NOMO-1 (cell line): ENCODE results near the gene CCNH.

Experiments
- DNase-seq, 2 experiments: peaks; one replicate each; lab custom pipeline; 2025; ENCODE audit not compliant: unreplicated experiment in 2 of 2; lab: John Stamatoyannopoulos, UW

Gene CCNH

GRCh38 chr5:87404359-87404758 lies 8.4 kb downstream of the CCNH start:
- no peak for DNase-seq

- DNase-seq = no peak
Measured at GRCh38 chr5:87403899-87404298, 8.8 kb downstream of the CCNH start.

- DNase-seq = no peak
Measured at GRCh38 chr5:87403409-87403808, 9.3 kb downstream of the CCNH start.

GRCh38 chr5:87401626-87402025 lies 11.1 kb downstream of the CCNH start:
- DNase-seq = no peak

- DNase-seq = peak; percentile 12 to 62
Measured at GRCh38 chr5:87400305-87400899, 12.3 kb downstream of the CCNH start.

GRCh38 chr5:87399720-87400119 lies 13.0 kb downstream of the CCNH start:
- peak; percentile 64 to 90 for DNase-seq

GRCh38 chr5:87398981-87399614 lies 13.6 kb downstream of the CCNH start:
- no peak for DNase-seq

- DNase-seq = no peak
Measured at GRCh38 chr5:87394411-87395165, 18.1 kb downstream of the CCNH start.

- no peak for DNase-seq
Measured at GRCh38 chr5:87393331-87393730, 19.4 kb downstream of the CCNH start.

- no peak for DNase-seq
Measured at GRCh38 chr5:87392801-87393200, 19.9 kb downstream of the CCNH start.

- DNase-seq = no peak
Measured at GRCh38 chr5:87392170-87392569, 20.6 kb downstream of the CCNH start.

GRCh38 chr5:87390576-87391199 lies 22.0 kb downstream of the CCNH start:
- no peak for DNase-seq

GRCh38 chr5:87390075-87390474 lies 22.7 kb downstream of the CCNH start:
- DNase-seq = no peak

- no peak for DNase-seq
Measured at GRCh38 chr5:87389296-87390034, 23.3 kb downstream of the CCNH start.

- DNase-seq = no peak
Measured at GRCh38 chr5:87388129-87388528, 24.6 kb downstream of the CCNH start.

- no peak for DNase-seq
Measured at GRCh38 chr5:87385802-87386201, 26.9 kb downstream of the CCNH start.

GRCh38 chr5:87383216-87383615 lies 29.5 kb downstream of the CCNH start:
- DNase-seq = no peak

- DNase-seq = no peak
Measured at GRCh38 chr5:87382224-87382623, 30.5 kb downstream of the CCNH start.

- DNase-seq = no peak
Measured at GRCh38 chr5:87372705-87373104, 40.0 kb downstream of the CCNH start.

- no peak for DNase-seq
Measured at GRCh38 chr5:87369431-87369830, 43.3 kb downstream of the CCNH start.

- no peak for DNase-seq
Measured at GRCh38 chr5:87368601-87369000, 44.1 kb downstream of the CCNH start.
